Neural crest cell (in vitro differentiated cells): Measurements from ENCODE around the gene ARMC8. TPM values are rescaled to one million over a fixed set of nuclear protein-coding genes. Genes with fewer than 3 reads are reported as not detected.

Experiments
- DNase-seq: peaks from one replicate; pipeline ENCODE4 v3.0.0; 2021; ENCODE audit warnings: low read depth, mixed read lengths, low spot score
- H3K27ac Mint-ChIP-seq: one replicate; pipeline ENCODE4 v1.8.0; 2021; ENCODE audit warnings: mild to moderate bottlenecking, mixed read lengths; ENCODE audit not compliant: unreplicated experiment
- H3K27me3 Mint-ChIP-seq: 2 replicates; pipeline ENCODE4 v1.8.0; 2021; ENCODE audit warnings: low read depth, mild to moderate bottlenecking, mixed read lengths
- H3K36me3 Mint-ChIP-seq: 2 replicates; pipeline ENCODE4 v1.8.0; 2021; ENCODE audit warnings: low read depth, mild to moderate bottlenecking, mixed read lengths
- H3K4me1 Mint-ChIP-seq: 2 replicates; pipeline ENCODE4 v1.8.0; 2021; ENCODE audit warnings: mixed read lengths
- H3K4me3 Mint-ChIP-seq: one replicate; pipeline ENCODE4 v1.8.0; 2021; ENCODE audit warnings: mild to moderate bottlenecking, mixed read lengths
- H3K9me3 Mint-ChIP-seq: 2 replicates; pipeline ENCODE4 v1.8.0; 2021; ENCODE audit warnings: mixed read lengths
- total RNA-seq: library from RNA; stranded (reverse); gene quantifications from 2 replicates; pipeline ENCODE4 v1.2.1, GENCODE V29; 2021
- TF ChIP-seq, protein P1 (sequence below): fragments of 200-600 bp; sonication (generic); conservative IDR thresholded peaks from 2 replicates; pipeline ENCODE4 v1.5.0; 2021; ENCODE audit warnings: antibody characterized with exemption, mild to moderate bottlenecking

Gene ARMC8
- total RNA-seq, 1 donor from 2014 or later: 40.0 TPM

DNA sequence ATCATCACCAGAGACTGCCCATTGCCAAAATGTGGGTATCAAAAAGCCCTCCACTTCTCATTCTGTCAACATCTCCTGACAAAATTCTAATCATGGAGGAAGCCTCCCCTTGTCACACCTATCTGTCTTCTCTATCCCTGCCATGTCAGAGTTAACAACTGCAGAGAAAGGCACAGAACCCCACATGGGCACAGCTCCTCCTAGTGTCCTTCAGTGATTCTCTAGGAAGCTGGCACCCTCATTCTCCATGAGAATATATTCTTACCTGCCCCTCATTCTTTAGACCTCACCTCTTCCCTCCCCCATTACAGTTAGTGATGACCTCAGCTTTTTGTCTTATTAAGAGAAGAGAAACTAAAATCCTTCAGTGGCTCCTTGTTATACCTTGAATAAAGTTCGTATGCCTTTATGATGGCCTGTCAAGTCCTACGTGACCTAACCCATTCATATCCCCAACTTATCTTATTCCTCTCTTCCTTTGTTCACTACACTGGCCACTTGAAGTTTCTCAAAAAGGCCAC, 97.9 kb downstream of the ARMC8 start:
- Mint-ChIP-seq H3K27me3 (no peaks in the 10 kb centered on the region), H3K4me3 (no peak overlapping the region), H3K4me1 (no peaks in the 10 kb centered on the region), H3K36me3 (peaks cover 21% of the 10 kb centered on the region), H3K9me3 (no peaks in the 10 kb centered on the region), H3K27ac (no peak overlapping the region)
- DNase-seq: no peak
- TF ChIP-seq, protein P1, sequence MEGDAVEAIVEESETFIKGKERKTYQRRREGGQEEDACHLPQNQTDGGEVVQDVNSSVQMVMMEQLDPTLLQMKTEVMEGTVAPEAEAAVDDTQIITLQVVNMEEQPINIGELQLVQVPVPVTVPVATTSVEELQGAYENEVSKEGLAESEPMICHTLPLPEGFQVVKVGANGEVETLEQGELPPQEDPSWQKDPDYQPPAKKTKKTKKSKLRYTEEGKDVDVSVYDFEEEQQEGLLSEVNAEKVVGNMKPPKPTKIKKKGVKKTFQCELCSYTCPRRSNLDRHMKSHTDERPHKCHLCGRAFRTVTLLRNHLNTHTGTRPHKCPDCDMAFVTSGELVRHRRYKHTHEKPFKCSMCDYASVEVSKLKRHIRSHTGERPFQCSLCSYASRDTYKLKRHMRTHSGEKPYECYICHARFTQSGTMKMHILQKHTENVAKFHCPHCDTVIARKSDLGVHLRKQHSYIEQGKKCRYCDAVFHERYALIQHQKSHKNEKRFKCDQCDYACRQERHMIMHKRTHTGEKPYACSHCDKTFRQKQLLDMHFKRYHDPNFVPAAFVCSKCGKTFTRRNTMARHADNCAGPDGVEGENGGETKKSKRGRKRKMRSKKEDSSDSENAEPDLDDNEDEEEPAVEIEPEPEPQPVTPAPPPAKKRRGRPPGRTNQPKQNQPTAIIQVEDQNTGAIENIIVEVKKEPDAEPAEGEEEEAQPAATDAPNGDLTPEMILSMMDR: no peak

DNA sequence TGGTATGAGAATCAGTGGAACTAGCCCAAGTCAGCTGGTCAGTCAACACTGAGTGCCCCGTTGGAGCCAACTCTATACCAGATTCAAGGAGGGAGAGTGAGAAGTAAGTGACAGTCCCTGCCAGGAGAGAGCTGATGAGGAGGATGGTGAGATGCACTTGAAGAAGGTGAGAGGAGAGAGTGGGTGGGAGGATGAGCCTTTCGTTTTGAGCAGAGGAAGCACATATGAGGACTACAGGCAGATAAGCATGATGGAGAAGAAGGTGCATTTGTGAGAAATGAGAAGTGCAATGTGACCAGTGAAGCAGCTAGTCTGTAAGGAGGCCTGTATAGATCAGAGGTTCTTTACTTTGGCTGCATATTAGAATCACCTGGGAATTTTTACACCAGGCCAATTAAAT, 102.2 kb downstream of the ARMC8 start:
- H3K4me3 Mint-ChIP-seq: no peak overlapping the region
- H3K9me3 Mint-ChIP-seq: no peaks in the 10 kb centered on the region
- no peaks in the 10 kb centered on the region for H3K27me3 Mint-ChIP-seq
- no peak for DNase-seq
- H3K4me1 Mint-ChIP-seq: no peaks in the 10 kb centered on the region
- H3K36me3 Mint-ChIP-seq: peaks cover 30% of the 10 kb centered on the region
- TF ChIP-seq, protein P1: no peak
- H3K27ac Mint-ChIP-seq: no peak overlapping the region

DNA sequence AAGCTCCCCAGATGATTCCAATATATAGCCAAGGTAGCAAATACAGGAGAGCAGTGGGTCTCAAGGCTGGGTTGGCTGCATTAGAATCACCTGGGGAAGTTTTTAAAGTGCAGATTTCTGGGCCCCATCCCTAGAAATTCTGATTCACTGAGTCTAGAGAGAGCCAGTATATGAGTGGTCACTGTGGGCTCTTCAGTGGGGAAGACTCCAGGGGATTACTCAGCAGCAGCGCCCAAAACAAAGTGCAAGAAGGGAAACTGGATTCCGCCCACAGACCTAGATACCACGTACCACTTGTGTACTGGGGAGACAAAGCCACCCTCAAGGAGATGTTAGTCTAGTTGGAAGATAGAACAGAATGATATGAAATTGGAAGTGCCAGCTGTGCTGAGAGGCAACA, 102.6 kb downstream of the ARMC8 start:
- no peak overlapping the region for H3K4me3 Mint-ChIP-seq
- DNase-seq: no peak
- peaks cover 30% of the 10 kb centered on the region for H3K36me3 Mint-ChIP-seq
- H3K4me1 Mint-ChIP-seq: no peaks in the 10 kb centered on the region
- H3K27me3 Mint-ChIP-seq: no peaks in the 10 kb centered on the region
- no peaks in the 10 kb centered on the region for H3K9me3 Mint-ChIP-seq
- TF ChIP-seq, protein P1: no peak
- no peak overlapping the region for H3K27ac Mint-ChIP-seq

DNA sequence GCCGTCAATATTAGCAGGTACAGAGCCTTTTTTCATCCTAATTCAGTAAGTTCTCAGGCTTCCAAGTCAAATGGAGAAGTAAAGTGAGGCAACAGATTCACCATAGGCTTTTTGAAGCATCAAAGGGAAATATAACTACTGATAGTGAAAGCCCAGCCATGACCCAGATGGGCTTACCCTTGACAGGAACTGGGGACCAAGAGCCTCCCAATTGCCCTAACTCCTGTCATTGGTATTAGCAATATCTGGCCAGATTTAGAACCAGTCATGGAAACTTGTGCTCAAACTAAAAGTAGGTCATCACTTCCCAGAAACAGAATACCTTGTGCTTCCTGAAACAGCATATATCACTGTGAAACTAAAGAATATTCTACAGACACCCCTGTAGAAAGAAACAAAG, 109.5 kb downstream of the ARMC8 start:
- Mint-ChIP-seq H3K27me3 (no peaks in the 10 kb centered on the region), H3K4me3 (no peak overlapping the region), H3K36me3 (peaks cover 19% of the 10 kb centered on the region), H3K9me3 (no peaks in the 10 kb centered on the region), H3K4me1 (no peaks in the 10 kb centered on the region), H3K27ac (no peak overlapping the region)
- no peak for DNase-seq
- TF ChIP-seq, protein P1: no peak

DNA sequence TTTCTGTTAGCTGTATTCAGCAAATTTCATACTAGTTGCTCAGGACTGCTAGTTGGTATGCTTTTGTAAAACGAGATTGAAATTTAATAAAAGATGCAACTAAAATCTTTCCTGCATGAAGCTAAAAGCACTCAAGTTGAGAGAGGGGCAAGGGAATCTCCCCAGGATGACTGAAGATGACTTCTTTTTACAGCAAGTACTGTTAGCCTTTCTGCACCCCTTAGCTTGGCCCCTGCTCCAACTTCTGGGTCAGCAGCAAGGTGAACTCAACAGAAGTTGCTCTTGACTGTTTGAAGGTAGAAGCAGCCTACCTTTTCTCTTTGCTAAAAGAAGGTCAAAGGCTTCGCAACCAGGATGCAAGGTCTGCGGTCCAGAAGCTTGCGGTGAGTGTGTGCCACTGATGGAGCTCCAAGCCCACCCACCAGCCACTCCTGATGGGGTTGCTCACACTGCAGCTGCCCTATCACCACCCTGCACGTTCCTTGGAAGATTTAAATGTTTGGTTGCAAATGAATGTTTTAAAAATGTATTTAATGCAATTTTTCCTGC, 110.0 kb downstream of the ARMC8 start:
- no peaks in the 10 kb centered on the region for H3K9me3 Mint-ChIP-seq
- no peaks in the 10 kb centered on the region for H3K27me3 Mint-ChIP-seq
- H3K36me3 Mint-ChIP-seq: peaks cover 18% of the 10 kb centered on the region
- DNase-seq: no peak
- no peak overlapping the region for H3K4me3 Mint-ChIP-seq
- TF ChIP-seq, protein P1: no peak
- no peaks in the 10 kb centered on the region for H3K4me1 Mint-ChIP-seq
- peak overlapping the region; percentile 67 for H3K27ac Mint-ChIP-seq
